ENCODE results near the gene OR3A3.

The OR3A3 gene

DNA sequence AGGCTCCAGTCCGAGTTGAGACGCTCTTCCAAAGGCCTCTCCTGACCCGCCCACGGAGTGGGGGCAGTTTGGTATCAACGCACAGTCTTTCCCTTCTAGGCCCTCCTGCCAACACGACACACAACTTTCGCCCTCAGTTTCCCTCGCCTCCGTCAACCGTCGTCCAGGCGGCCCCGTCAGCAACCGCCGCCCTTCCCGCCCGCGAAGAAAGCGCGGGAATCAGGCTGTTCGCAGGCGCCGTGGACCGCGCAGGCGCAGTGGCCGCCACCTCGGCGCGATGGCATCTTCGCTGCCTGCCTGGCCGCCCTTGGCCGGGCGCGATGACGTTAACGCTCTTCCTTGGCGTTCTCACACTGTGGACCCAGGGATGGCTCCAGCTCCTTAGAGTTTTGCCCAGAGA is 60.4 kb downstream of the OR3A3 start, which contains the start of gene SPATA22:
Gene SPATA22 (minus strand): TSS at position 221 of the 400 bp plus-strand sequence. CDS start 2,494 bp downstream, outside the sequence.
- no peak for DNase-seq (ENCODE audit: low read depth in 1 of 2, low spot score in 1 of 2)

DNA sequence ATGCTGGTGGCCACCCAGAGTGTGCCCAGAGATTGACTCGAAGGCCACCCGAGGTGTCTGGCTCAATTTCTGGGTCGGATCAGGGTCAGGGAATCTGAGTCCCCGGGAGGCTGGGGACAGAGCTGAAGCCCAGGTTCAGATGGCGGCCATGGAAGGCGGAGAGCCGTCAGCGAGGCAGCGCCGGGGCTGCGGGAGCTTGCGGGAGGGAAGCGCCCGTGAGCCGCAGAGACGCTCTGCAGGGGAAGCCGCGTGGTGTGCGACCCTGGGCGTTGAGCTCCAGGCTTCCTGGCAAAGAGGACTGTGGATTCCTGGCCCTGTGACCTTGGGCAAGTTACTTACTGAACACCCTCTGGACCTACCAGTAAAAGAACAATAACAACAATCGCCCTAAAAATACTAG is 61.0 kb downstream of the OR3A3 start:
- no peak for DNase-seq (ENCODE audit: low read depth in 1 of 2, low spot score in 1 of 2)
